HUDEP-2 (cell line): ENCODE data around the gene CCHCR1.

Experiments
- DNase-seq, 76 experiments: peaks; one replicate each; lab custom pipeline; 2025; ENCODE audit not compliant: unreplicated experiment in 76 of 76; lab: John Stamatoyannopoulos, UW

CCHCR1 gene

GRCh38 chr6:31163922-31164321 is 6.3 kb upstream of the CCHCR1 start:
- DNase-seq, result peak in 8 of 76 experiments; percentile 4 to 33 (median 14)

DNA sequence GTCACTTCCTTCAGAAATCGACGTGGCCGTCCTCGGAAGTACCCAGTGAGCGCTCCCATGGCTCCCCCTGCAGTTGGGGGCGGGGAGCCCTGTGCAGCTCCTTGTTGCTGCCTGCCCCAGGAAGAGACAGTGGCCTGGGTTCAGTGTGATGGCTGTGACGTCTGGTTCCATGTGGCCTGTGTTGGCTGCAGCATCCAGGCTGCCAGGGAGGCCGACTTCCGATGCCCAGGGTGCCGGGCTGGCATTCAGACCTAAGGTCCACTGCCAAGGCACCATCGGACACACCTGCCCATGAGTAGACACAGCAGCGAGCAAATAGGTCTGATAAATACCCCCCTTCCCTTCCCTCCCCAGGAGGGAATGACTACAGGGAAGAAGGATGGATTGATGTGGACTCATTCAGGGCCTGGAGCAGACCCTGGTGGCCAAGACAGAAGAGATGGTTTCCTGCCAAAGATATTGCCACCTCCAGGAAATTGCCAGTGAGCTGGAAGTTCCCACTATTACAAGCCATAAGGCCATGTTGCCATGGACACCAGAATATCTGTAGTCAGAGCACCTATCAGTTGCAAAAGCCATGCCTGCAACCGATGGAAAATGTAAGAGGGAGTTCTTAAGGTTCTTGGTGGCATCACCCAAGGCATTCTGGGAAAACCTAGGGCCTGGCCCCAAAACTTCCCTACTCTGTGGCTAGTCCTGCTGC is 5.0 kb upstream of the CCHCR1 start:
- DNase-seq, result no peak

- DNase-seq, result no peak
These were observed 3.9 kb upstream of the CCHCR1 start for GRCh38 chr6:31161216-31162126.

GRCh38 chr6:31158863-31159855 is 1.6 kb upstream of the CCHCR1 start:
- peak in 8 of 76 experiments; percentile 14 to 48 (median 38) for DNase-seq

GRCh38 chr6:31158140-31158862 is 699 bp upstream of the CCHCR1 start, which contains the start of gene TCF19:
TCF19 (plus strand) TSS chr6:31158589; CDS start chr6:31159470, 881 bp downstream.
- DNase-seq, result peak; percentile 90 to 100 (median 99)

DNA sequence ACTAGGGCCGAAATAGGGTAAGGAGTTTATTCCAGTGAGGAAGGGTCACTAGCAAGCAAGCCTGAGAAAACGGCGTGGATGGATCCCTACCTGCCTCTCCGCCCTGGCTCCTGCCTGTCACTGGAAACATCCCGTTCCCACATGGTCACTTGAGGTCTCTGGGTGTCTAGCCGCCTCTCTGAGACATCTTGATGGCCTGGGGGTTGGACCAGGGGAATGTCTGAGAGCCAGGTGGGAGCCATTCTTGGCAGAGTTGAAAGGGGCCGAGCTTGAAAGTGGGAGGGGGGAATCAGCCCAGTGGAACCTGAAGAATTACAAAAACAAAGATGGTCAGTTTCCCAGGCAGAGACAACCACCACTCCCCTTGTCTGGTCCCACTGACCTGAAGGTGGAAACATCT is 961 bp downstream of the CCHCR1 start:
- DNase-seq, result no peak

DNA sequence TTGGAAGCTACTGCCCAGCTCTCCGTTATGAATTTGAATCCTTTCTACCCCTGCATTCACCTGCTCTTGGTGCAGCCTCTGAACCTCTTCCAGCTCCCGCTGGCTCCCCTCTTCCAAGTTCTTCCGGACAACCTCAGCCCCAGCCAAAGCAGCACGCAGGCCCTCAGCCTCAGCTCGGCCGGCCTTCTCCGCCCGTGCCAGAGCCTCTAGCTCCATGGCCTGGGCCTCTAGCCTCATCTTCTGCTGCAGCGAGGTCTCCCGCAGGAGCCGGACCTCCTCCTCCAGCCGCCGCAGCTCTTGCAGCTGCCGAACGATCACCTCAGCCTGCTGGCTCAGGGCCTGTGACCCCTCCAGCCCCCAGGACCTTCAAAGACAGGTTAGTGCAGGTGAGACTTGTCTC is 3.2 kb downstream of the CCHCR1 start:
- no peak for DNase-seq

- DNase-seq, result no peak
These were observed 4.8 kb downstream of the CCHCR1 start for GRCh38 chr6:31152781-31153180.

- DNase-seq, result no peak
These were observed 7.7 kb downstream of the CCHCR1 start for GRCh38 chr6:31149827-31150447.

DNA sequence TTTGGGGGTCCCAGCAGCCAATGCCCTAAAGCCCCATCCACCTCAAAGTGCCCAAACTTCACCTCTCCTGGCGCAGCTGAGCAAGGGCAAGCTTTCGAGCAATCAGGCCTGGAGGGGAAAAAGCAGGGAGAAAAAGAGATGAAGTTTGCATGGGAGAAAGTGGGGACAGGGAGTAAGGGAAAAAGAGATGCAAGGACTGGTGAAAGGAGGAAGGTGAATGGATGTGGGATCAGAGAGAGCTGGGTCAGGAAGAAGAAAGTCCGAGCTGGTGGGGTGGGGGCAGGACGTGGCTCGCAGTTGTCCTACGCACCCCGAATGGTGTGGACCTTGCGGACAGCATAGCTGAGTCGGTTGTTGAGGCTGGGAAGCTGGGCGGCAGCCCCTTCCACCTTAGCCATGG is 12.2 kb downstream of the CCHCR1 start:
- no peak for DNase-seq

- DNase-seq, result no peak
These were observed 12.6 kb downstream of the CCHCR1 start for GRCh38 chr6:31144970-31145340.

DNA sequence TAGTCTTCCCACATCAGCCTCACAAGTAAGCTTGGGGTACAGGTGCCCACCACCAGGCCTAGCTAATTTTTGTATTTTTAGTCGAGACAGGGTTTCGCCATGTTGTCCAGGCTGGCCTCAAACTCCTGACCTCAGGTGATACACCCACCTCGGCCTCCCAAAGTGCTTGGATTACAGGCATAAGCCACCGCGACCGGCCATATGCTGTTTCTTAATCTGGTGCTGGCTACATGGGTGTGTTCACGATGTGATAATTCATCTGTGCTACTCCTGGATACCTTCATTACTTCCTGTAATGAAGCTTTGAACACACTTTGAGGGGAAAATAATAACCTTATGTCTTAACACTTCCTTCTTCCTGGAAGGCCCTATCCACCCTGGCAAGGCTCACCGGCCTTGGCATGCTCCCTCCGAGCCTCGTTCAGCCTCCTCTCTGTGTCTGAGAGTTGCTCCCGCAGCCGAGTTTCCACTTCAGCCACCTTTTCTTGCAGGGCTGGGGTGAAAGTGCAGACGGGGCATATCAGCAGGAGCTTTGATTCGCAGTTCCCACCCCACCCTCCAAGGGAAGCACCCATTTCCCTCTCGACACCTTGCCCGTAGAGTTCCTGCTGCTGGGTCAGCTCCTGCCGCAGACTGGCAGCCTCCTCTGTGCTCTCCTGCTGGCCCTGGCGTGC is 13.2 kb downstream of the CCHCR1 start:
- DNase-seq, result no peak

GRCh38 chr6:31143148-31143547 is 14.5 kb downstream of the CCHCR1 start:
- DNase-seq, result no peak

GRCh38 chr6:31142361-31142761 is 15.2 kb downstream of the CCHCR1 start:
- no peak for DNase-seq

GRCh38 chr6:31140643-31141042 is 17.0 kb downstream of the CCHCR1 start:
- no peak for DNase-seq

DNA sequence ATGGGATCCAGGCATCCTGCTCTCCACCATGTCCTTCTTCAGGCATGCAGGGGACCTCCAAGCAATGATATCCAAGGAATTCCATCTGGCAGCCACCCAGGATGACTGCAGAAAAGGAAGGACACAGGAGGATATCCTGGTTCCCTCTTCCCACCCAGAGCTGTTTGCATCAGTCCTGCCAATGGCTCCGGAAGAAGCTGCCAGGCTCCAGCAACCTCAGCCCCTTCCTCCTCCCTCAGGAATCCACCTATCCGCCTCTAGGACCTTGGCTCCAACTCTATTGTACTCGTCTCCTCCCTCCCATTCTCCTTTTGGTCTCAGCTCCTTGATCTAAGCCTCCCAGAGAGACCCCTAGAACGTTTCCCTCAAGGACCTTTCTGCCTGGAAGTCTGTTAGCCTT is 18.0 kb downstream of the CCHCR1 start:
- DNase-seq, result no peak

- no peak for DNase-seq
These were observed 18.6 kb downstream of the CCHCR1 start, which contains the start of gene PSORS1C2 for GRCh38 chr6:31138982-31139381. PSORS1C2 (minus strand) TSS chr6:31139066; CDS start chr6:31139026, 40 bp downstream.

DNA sequence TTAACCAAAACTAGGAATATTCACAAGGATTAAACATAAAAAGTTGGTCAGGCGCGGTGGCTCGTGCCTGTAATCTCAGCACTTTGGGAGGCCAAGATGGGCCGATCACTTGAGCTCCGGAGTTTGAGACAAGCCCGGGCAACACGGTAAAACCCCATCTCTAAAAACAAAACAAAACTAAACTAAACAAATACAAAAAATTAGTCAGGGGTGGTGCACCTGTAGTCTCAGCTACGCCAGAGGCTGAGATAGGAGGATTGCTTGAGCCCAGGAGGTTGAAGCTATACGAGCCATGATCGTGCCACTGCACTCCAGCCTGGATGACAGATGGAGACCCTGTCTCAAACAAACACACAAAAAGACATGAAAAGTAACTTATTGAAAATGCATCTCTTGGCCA is 21.9 kb downstream of the CCHCR1 start:
- no peak for DNase-seq

- DNase-seq, result no peak
These were observed 24.8 kb downstream of the CCHCR1 start for GRCh38 chr6:31132806-31133205.
